ENCODE data around the gene UAP1.

DNA sequence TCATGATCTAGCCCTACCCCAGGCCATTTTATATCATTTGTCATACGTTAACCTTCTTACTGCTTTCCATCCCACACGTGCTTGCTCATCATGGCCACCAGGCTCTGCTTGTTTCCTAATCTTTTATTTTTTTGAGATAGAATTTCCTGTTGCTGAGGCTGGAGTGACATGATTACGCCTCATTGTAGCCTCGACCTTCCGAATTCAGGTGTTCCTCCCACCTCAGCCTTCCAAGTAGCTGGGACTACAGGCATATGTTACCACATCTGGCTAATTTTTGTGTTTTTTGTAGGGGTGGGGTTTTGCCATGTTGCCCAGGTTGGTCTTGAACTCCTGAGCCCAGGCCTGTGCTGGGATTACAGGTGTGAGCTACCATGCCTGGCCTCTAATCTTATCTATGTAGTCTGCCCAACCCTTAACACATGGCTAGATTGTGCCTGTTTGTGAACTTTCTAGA is 3.3 kb downstream of the UAP1 start:
- TF ChIP-seq, protein P1, sequence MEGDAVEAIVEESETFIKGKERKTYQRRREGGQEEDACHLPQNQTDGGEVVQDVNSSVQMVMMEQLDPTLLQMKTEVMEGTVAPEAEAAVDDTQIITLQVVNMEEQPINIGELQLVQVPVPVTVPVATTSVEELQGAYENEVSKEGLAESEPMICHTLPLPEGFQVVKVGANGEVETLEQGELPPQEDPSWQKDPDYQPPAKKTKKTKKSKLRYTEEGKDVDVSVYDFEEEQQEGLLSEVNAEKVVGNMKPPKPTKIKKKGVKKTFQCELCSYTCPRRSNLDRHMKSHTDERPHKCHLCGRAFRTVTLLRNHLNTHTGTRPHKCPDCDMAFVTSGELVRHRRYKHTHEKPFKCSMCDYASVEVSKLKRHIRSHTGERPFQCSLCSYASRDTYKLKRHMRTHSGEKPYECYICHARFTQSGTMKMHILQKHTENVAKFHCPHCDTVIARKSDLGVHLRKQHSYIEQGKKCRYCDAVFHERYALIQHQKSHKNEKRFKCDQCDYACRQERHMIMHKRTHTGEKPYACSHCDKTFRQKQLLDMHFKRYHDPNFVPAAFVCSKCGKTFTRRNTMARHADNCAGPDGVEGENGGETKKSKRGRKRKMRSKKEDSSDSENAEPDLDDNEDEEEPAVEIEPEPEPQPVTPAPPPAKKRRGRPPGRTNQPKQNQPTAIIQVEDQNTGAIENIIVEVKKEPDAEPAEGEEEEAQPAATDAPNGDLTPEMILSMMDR (IDR thresholded peaks at IDR 0.05), result no peak
- TF ChIP-seq ZFX (IDR thresholded peaks at IDR 0.05; ENCODE audit: borderline replicate concordance), result no peak

All from 22Rv1 (cell line).